AG04449 (cell line): ENCODE data around the gene CASP1.
"Not testable (repeated sequence)": the region's sequence is repeated elsewhere in the genome, so short reads cannot be mapped to it uniquely, and the experiment has no call there.

Source experiments
- CTCF ChIA-PET: fragments of 350-600 bp; formaldehyde crosslinking; extraction: SDS; loops from one replicate; lab custom pipeline; 2021; ENCODE audit warnings: antibody characterized with exemption; lab: Yijun Ruan, JAX
- POLR2A ChIA-PET: fragments of 400-600, 350-600 bp; formaldehyde crosslinking; extraction: SDS; loops from one replicate; lab custom pipeline; 2020; ENCODE audit warnings: antibody characterized with exemption, inconsistent platforms; lab: Yijun Ruan, JAX
- DNase-seq: peaks from one replicate; pipeline ENCODE4 v3.0.0-alpha.2; 2010; ENCODE audit warnings: low read depth, low spot score
- H3K4me3 ChIP-seq: 2 replicates; pipeline ENCODE4 v1.5.1; 2011; ENCODE audit warnings: low read depth, mild to moderate bottlenecking, control low read depth, low read length
- CTCF ChIP-seq: IDR thresholded peaks from one replicate; pipeline ENCODE4 v1.5.1; 2011; ENCODE audit warnings: mild to moderate bottlenecking, moderate library complexity, low read length, control low read depth, inconsistent platforms; ENCODE audit not compliant: insufficient read depth; ENCODE audit errors: missing control alignments

CASP1 gene

GRCh38 chr11:105073456-105074165 lies 38.7 kb upstream of the CASP1 start:
- DNase-seq: no peak
- no peak for TF ChIP-seq CTCF
- ChIA-PET CTCF (no interaction called here), POLR2A (no interaction called here)
- no peak overlapping the region for H3K4me3 ChIP-seq

GRCh38 chr11:105072080-105072479 lies 37.1 kb upstream of the CASP1 start:
- POLR2A ChIA-PET, DNase-seq, CTCF ChIA-PET, H3K4me3 ChIP-seq: not testable (repeated sequence)

- POLR2A ChIA-PET: no interaction called here
- CTCF ChIA-PET: no interaction called here
- no peak for TF ChIP-seq CTCF
- no peak for DNase-seq
- no peak overlapping the region for H3K4me3 ChIP-seq
Observed at GRCh38 chr11:105071089-105071732, 36.3 kb upstream of the CASP1 start.

- no peak for TF ChIP-seq CTCF
Observed at GRCh38 chr11:105070306-105070705, 35.4 kb upstream of the CASP1 start.

GRCh38 chr11:105069749-105070148 lies 34.8 kb upstream of the CASP1 start:
- DNase-seq, CTCF ChIA-PET, POLR2A ChIA-PET, H3K4me3 ChIP-seq: not testable (repeated sequence)

More at GRCh38 chr11:105070306-105070705, 35.4 kb upstream of the CASP1 start:
- H3K4me3 ChIP-seq: no peak overlapping the region
- ChIA-PET POLR2A (no interaction called here), CTCF (no interaction called here)
- no peak for DNase-seq

GRCh38 chr11:105063245-105063941 lies 28.4 kb upstream of the CASP1 start:
- DNase-seq, H3K4me3 ChIP-seq, CTCF ChIA-PET, POLR2A ChIA-PET: not testable (repeated sequence)

GRCh38 chr11:105057432-105057831 lies 22.5 kb upstream of the CASP1 start:
- POLR2A ChIA-PET: no interaction called here
- TF ChIP-seq CTCF: no peak
- CTCF ChIA-PET: no interaction called here
- H3K4me3 ChIP-seq: no peak overlapping the region
- no peak for DNase-seq
